B cell (primary cell): ENCODE measurements around the gene ATXN7L3.

ENCODE experiments used
- EZH2 ChIP-seq: IDR thresholded peaks from 2 replicates; pipeline ENCODE4 v1.6.1; 2012; ENCODE audit warnings: borderline replicate concordance, low read depth, mild to moderate bottlenecking, moderate library complexity, low read length; ENCODE audit not compliant: insufficient read depth, poor library complexity, severe bottlenecking
- TF ChIP-seq, protein P1 (sequence below): fragments of 200-600 bp; IDR thresholded peaks from one replicate; pipeline ENCODE4 v1.8.0; 2022; ENCODE audit warnings: antibody characterized with exemption, mild to moderate bottlenecking

DNA sequence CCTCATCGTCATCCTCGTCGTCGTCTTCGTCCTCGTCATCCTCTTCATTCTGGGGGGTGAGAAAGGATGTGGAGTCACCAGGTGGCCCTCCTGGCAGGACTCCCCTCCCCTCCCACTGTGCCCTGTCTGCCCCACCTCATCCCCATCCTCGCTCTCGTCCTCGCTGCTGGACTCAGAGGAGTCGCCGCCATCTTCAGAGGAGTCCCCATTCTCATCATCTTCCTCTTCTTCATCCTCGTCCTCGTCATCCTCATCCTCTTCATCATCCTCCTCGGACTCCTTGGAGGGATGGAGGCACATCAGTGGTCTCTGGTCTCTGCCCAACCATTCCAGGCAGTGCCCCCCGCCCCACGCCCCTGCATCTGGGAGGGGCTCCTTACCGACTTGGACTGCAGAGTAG is 7.6 kb upstream of the ATXN7L3 start:
- TF ChIP-seq, protein P1, sequence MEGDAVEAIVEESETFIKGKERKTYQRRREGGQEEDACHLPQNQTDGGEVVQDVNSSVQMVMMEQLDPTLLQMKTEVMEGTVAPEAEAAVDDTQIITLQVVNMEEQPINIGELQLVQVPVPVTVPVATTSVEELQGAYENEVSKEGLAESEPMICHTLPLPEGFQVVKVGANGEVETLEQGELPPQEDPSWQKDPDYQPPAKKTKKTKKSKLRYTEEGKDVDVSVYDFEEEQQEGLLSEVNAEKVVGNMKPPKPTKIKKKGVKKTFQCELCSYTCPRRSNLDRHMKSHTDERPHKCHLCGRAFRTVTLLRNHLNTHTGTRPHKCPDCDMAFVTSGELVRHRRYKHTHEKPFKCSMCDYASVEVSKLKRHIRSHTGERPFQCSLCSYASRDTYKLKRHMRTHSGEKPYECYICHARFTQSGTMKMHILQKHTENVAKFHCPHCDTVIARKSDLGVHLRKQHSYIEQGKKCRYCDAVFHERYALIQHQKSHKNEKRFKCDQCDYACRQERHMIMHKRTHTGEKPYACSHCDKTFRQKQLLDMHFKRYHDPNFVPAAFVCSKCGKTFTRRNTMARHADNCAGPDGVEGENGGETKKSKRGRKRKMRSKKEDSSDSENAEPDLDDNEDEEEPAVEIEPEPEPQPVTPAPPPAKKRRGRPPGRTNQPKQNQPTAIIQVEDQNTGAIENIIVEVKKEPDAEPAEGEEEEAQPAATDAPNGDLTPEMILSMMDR, result no peak
- TF ChIP-seq EZH2, result no peak
